Endothelial cell of umbilical vein (primary cell): Measurements from ENCODE around the gene KIAA1217.

Source experiments
- EZH2 ChIP-seq: IDR thresholded peaks from 2 replicates; pipeline ENCODE4 v1.6.1; 2012; ENCODE audit warnings: borderline replicate concordance, low read depth, mild to moderate bottlenecking, moderate library complexity, low read length, inconsistent platforms; ENCODE audit not compliant: severe bottlenecking
- FOS ChIP-seq: IDR thresholded peaks from 2 replicates; pipeline ENCODE4 v1.6.1; 2011; ENCODE audit warnings: mild to moderate bottlenecking, low read length, moderate library complexity, borderline replicate concordance; ENCODE audit not compliant: insufficient read depth
- GATA2 ChIP-seq: IDR thresholded peaks from 2 replicates; pipeline ENCODE4 v1.7.0; 2011; ENCODE audit warnings: low read depth, mild to moderate bottlenecking, moderate library complexity, mixed read lengths, low read length; ENCODE audit not compliant: insufficient read length, insufficient read depth
- MYC ChIP-seq: IDR thresholded peaks from one replicate; pipeline ENCODE4 v1.6.1; 2011; ENCODE audit warnings: mild to moderate bottlenecking, low read depth, low read length
- POLR2A ChIP-seq: IDR thresholded peaks from 2 replicates; pipeline ENCODE4 v1.6.1; 2012; ENCODE audit warnings: low read depth, mild to moderate bottlenecking, control low read depth, low read length
- TF ChIP-seq, protein P1 (sequence below), 2 donors: IDR thresholded peaks; 1 replicate in 1 of 2; 2 replicates in 1 of 2; pipeline ENCODE4 v1.5.1; 2011; ENCODE audit warnings: low read length in 2 of 2, mild to moderate bottlenecking in 2 of 2, moderate library complexity in 2 of 2, control low read depth in 1 of 2, inconsistent platforms in 1 of 2, low read depth in 1 of 2; ENCODE audit not compliant: insufficient read depth in 1 of 2; ENCODE audit errors: extremely low read depth in 1 of 2
- TF ChIP-seq, protein P2 (sequence below): IDR thresholded peaks from 2 replicates; pipeline ENCODE4 v1.6.1; 2011; ENCODE audit not compliant: insufficient read depth, insufficient read length

DNA sequence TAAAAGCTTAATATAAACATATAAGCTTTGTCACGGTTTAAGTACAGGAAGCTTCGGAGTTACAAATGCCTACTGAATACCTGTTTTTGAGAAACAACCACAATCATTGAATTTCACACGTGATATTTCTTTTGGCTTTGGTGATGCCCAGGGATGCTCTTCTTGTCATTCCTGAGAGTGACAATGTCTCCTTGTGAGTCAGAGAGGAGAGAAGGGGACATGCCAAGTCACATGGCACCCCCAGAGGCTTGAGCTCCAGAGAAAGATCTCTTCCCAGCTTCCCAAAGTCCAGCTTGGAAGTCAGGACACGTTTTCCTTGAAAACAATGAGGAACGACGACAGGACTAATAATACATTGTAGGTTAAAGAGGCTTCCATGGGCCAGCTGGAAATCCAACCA, 272.3 kb downstream of the KIAA1217 start:
- TF ChIP-seq, protein P1, sequence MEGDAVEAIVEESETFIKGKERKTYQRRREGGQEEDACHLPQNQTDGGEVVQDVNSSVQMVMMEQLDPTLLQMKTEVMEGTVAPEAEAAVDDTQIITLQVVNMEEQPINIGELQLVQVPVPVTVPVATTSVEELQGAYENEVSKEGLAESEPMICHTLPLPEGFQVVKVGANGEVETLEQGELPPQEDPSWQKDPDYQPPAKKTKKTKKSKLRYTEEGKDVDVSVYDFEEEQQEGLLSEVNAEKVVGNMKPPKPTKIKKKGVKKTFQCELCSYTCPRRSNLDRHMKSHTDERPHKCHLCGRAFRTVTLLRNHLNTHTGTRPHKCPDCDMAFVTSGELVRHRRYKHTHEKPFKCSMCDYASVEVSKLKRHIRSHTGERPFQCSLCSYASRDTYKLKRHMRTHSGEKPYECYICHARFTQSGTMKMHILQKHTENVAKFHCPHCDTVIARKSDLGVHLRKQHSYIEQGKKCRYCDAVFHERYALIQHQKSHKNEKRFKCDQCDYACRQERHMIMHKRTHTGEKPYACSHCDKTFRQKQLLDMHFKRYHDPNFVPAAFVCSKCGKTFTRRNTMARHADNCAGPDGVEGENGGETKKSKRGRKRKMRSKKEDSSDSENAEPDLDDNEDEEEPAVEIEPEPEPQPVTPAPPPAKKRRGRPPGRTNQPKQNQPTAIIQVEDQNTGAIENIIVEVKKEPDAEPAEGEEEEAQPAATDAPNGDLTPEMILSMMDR (IDR thresholded peaks at IDR 0.05; ENCODE audit: extremely low read depth in 1 of 2, insufficient read depth in 1 of 2, low read depth in 1 of 2, low read length in 2 of 2): no peak
- TF ChIP-seq POLR2A: no peak
- TF ChIP-seq, protein P2, sequence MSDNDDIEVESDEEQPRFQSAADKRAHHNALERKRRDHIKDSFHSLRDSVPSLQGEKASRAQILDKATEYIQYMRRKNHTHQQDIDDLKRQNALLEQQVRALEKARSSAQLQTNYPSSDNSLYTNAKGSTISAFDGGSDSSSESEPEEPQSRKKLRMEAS: no peak
- no peak for TF ChIP-seq MYC
- TF ChIP-seq FOS: no peak
- no peak for TF ChIP-seq GATA2
- no peak for TF ChIP-seq EZH2
